ENCODE results near the gene HK1. TPM values are rescaled to one million over a fixed set of nuclear protein-coding genes. Genes with fewer than 3 reads are reported as not detected.

HK1 gene
- total RNA-seq, 3 donors from 2014 or later = 51.2 to 63.4 (median 57.4) TPM

DNA sequence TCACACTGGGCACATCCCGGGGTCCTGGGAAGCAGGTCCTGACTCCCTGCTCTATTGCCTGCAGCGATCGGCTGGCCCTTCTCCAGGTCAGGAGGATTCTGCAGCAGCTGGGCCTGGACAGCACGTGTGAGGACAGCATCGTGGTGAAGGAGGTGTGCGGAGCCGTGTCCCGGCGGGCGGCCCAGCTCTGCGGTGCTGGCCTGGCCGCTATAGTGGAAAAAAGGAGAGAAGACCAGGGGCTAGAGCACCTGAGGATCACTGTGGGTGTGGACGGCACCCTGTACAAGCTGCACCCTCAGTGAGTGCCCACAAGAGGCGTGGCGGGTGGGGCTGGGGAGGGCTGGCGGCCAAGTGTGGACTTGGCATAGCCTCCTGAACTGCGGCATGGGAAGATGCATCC, 12.8 kb upstream of the HK1 start:
- H3K36me3 ChIP-seq = no peaks in the 10 kb centered on the region
- no peak overlapping the region for H3K27ac ChIP-seq
- intact Hi-C loops (cut with DNase I; ENCODE audit: low total_unique reads) = no loop called here
- H3K4me3 ChIP-seq = no peak overlapping the region
- no peaks in the 10 kb centered on the region for H3K4me1 ChIP-seq
- DNase-seq (ENCODE audit: low spot score in 2 of 2) = no peak
- H3K27me3 ChIP-seq = no peaks in the 10 kb centered on the region
- no peak for TF ChIP-seq POLR2A (IDR thresholded peaks at IDR 0.05)
- TF ChIP-seq POLR2AphosphoS5 (IDR thresholded peaks at IDR 0.05) = no peak
- no peak for TF ChIP-seq CTCF (IDR thresholded peaks at IDR 0.05)
- no peaks in the 10 kb centered on the region for H3K9me3 ChIP-seq

GRCh38 chr10:69268761-69269416, 9.4 kb upstream of the HK1 start:
- H3K4me3 ChIP-seq = no peak overlapping the region
- H3K9me3 ChIP-seq = no peaks in the 10 kb centered on the region
- no peak overlapping the region for H3K27ac ChIP-seq
- no peaks in the 10 kb centered on the region for H3K27me3 ChIP-seq
- TF ChIP-seq POLR2AphosphoS5 (IDR thresholded peaks at IDR 0.05) (no peak), POLR2A (IDR thresholded peaks at IDR 0.05) (no peak), CTCF (IDR thresholded peaks at IDR 0.05) (no peak)
- no peaks in the 10 kb centered on the region for H3K36me3 ChIP-seq
- intact Hi-C loops (cut with DNase I; ENCODE audit: low total_unique reads) = no loop called here
- no peaks in the 10 kb centered on the region for H3K4me1 ChIP-seq
- no peak for DNase-seq (ENCODE audit: low spot score in 2 of 2)

DNA sequence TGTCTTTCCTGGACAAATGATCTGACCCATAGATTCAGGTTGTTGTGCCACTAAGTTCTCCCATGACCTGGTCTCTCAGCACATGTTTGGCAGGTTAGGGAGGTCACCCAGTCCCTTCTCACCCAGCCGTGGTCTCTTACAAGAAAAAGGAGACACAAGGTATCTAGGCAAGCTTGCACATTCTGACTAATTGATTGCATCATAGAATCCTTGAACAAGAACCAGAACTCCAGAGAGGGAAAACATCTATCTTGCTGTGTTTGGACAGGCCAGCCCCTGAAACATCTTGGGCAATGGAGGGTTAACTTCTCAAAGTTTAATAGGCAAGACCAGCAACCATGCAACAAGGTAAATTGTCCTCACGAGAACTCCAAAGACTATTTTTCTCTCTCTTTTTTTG, 8.5 kb upstream of the HK1 start:
- H3K9me3 ChIP-seq = no peaks in the 10 kb centered on the region
- intact Hi-C loops (cut with DNase I; ENCODE audit: low total_unique reads) = no loop called here
- no peak overlapping the region for H3K4me3 ChIP-seq
- H3K27ac ChIP-seq = no peak overlapping the region
- H3K4me1 ChIP-seq = no peaks in the 10 kb centered on the region
- H3K27me3 ChIP-seq = no peaks in the 10 kb centered on the region
- H3K36me3 ChIP-seq = no peaks in the 10 kb centered on the region
- TF ChIP-seq POLR2A (IDR thresholded peaks at IDR 0.05) (no peak), CTCF (IDR thresholded peaks at IDR 0.05) (no peak), POLR2AphosphoS5 (IDR thresholded peaks at IDR 0.05) (no peak)
- DNase-seq (ENCODE audit: low spot score in 2 of 2) = no peak

- Histone ChIP-seq H3K9me3 (no peaks in the 10 kb centered on the region), H3K27me3 (no peaks in the 10 kb centered on the region), H3K27ac (no peak overlapping the region), H3K4me1 (no peaks in the 10 kb centered on the region), H3K4me3 (no peak overlapping the region), H3K36me3 (no peaks in the 10 kb centered on the region)
- TF ChIP-seq CTCF (IDR thresholded peaks at IDR 0.05) = no peak
- no peak for TF ChIP-seq POLR2AphosphoS5 (IDR thresholded peaks at IDR 0.05)
- no peak for TF ChIP-seq POLR2A (IDR thresholded peaks at IDR 0.05)
- intact Hi-C loops (cut with DNase I; ENCODE audit: low total_unique reads) = no loop called here
- DNase-seq (ENCODE audit: low spot score in 2 of 2) = no peak
Measured at GRCh38 chr10:69270990-69271389, 7.3 kb upstream of the HK1 start.

DNA sequence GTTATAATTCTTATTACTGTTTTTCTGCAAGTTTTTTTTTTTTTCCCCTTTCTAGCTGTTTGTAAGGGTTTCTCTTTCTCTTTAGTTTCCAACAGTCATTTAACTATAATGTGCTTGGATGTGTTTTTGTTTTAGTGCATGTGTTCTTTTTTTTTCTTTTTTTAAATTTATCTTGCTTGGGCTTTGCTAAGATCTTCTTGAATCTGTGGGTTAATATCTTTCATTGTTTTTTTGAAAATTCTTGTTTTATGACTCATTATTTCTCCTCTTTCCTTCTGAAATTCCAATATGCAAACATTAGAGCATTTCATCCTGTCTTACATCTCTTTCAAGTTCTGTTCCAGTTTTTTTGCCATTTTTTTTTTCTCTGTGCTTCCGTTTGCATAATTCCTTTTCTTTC, 5.7 kb upstream of the HK1 start:
- no peak for TF ChIP-seq POLR2AphosphoS5 (IDR thresholded peaks at IDR 0.05)
- no peak for TF ChIP-seq POLR2A (IDR thresholded peaks at IDR 0.05)
- no peak for TF ChIP-seq CTCF (IDR thresholded peaks at IDR 0.05)
- Histone ChIP-seq H3K4me3 (no peak overlapping the region), H3K27ac (no peak overlapping the region), H3K27me3 (no peaks in the 10 kb centered on the region), H3K9me3 (no peaks in the 10 kb centered on the region), H3K4me1 (no peaks in the 10 kb centered on the region), H3K36me3 (no peaks in the 10 kb centered on the region)
- intact Hi-C loops (cut with DNase I; ENCODE audit: low total_unique reads) = no loop called here
- no peak for DNase-seq (ENCODE audit: low spot score in 2 of 2)

Measured in breast epithelium (tissue), 4 donors.